HG02678 (cell line): ENCODE data around the gene UBE2QL1.

ENCODE experiments used
- ATAC-seq: cut with Tn5 transposase; IDR thresholded peaks from one replicate; pipeline ENCODE4 v1.9.1; 2021; ENCODE audit warnings: mild to moderate bottlenecking, moderate library complexity; ENCODE audit not compliant: unreplicated experiment

UBE2QL1 gene

DNA sequence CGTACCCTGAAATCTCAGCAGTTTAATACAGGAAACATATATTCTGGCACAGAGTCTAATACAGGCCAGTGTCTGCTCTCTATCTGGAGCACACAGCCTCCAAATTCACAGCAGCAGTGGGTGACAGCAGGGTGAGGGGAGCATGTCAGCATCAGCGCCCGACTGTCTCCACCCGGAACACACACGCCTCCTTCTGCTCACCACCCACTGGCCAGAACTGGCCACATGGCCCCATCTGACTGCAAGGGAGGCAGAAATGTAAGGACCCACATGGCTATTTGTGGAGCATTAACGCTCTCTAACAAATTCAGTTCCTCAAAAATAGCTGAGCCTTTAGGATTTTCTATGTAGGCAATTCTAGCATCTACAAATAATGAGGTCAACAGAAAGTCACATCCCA lies 24.6 kb downstream of the UBE2QL1 start:
- no peak for ATAC-seq

GRCh38 chr5:6475626-6476312 lies 27.1 kb downstream of the UBE2QL1 start:
- ATAC-seq = no peak

DNA sequence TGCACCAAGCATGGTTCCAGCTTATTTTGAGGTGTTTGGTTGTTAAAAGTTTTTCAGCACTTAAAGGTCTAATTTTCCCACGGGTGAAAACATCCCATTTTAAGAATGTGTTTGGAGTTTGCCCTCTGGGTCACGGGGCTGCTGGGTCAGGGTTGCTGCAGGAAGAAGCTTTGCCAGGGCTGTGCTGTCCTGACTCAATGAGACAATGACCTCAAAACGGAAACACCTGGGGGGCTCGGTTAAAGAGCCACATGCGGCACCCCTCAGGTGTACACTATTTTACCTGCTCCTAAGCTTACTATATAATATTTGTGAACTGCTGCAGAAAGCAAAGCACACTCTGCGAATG lies 27.6 kb downstream of the UBE2QL1 start:
- no peak for ATAC-seq

DNA sequence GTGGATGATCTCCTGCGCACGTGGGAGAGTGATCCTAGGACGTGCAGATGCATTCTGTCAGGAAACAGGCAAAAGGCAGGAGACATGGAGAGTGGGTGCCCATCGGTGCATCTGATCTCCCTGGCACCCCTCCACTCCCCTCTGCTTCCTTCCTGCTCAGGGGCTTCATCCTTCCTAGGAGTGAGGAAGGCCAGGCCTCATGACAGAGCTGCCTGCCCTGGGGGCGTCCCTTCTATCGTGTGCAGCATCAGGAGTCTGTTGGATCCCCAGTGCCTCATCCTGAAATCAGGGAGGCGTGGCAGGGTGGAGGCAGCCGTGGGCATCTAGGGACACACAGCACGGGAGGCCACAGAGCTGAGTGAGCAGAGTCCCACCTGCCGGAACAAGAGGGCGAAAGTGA lies 30.1 kb downstream of the UBE2QL1 start:
- ATAC-seq = no peak

DNA sequence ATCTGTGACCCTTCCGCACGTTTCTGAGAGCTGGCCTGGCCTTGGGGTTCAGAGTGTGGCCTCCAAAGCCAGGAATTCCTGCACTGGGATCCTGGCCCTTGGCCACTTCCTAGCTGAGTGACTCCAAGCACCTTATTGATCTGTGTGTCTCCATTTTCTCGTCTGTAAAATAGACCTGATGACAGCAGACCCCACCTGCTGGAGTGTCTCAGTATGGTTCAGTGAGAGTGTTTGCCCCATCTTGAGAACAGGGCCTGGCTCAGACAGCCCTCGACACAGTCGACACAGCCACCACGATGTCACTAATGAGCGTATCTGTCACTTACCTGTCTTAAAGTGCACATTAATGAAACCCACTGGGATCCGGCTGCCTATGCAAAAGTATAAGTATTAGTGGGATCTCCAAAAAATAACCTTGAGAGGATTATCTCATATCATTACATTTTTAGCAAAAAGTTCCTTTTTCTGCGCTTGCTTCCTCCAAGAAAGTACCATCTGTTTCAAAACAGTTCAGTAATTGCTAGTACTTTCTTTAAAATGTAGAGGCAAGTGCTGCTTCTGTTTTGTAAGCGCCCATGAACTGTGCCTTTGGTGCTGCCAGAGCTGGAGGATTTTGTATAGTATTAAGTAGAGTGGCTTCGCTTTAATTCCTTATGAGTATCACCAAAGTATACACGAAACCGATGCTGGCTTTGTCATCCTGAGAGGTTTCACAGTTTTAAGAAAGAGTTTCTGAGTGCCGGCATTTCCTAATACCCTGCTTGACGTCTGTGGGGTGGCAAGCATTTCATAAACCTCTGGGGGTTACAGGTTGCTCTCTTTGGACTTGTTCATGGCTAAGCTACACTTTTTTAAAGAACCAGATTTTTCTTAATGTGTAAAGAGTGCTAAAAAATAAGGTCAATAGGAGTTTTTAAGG lies 31.7 kb downstream of the UBE2QL1 start:
- no peak for ATAC-seq

DNA sequence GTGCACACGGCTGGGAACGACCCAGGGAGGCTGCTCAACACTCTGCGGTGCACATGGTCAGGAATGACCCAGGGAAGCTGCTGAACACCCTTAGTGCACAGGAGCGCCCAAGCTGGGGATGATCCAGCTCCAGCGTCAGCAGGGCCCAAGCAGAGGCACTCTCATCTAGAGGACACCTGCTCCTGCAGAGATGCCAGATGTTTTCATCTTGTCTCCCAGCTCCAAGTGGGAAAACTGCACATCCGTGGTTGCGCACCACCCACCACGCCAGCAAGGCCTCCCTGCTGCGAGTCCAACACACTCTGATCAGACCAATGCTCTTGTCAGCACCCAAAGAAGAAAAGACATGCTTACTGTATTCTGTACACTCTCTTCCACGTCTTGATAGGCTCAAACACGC lies 34.1 kb downstream of the UBE2QL1 start:
- no peak for ATAC-seq

DNA sequence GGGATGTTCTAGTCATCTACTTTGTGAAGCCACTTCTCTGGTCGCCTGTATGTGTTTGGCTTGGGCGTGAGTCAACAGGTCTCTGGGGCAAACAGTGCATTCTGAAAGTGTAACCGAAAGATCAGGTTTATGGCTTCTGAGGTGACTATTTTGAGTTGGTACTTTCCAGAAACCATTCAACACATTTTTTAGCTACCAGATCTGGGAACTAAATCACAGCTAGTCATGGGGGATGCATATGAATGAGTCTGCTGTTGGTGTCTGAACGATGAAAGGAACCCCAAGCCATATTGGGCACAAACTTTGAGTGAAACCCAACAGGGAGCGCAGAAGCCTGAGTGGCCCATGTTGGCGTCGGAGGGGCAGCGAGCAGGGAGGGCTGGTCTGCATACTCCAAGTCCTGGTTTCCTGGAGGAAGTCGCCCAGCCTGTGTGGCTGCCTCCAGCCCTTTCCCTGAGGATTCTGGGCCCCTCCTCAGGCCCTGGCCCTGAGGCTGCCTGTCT lies 35.3 kb downstream of the UBE2QL1 start:
- ATAC-seq = peak; percentile 94

DNA sequence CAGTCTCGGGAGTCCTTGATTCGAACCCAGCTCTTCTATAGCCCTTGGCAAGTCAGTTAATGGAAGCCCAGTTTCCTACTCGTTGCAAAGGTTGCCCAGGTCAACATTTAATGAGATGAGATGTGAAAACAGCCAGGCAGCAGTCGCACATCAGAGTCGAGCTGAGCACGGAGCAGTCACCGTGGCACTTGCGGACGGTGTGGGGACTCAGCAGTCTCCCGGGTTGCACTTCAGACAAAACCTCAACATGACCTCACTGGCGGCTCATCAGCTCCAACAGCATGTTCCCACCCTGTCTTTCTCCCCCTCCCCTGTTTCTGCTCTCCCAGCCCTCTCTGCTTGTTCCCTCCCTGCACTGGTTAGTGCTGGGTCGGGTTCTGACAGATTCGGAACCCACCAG lies 35.8 kb downstream of the UBE2QL1 start:
- no peak for ATAC-seq

DNA sequence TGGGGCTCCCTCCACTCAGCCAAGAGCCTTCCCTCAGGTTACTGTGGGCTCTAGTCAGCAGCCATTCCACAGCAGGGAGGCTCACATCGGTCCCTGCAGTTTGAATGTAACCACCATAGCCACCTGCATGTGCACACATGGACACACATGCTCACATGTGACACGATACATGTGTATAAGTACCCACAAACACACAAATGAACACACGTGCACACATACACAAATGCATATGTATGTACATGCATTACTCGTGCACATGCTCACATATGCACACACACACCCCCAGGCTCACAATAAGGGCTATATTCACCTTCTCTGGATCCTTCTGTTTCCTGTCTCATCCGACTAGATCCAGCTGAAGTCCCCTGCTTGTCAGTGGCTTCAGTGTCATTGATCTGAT lies 36.2 kb downstream of the UBE2QL1 start:
- ATAC-seq = no peak

DNA sequence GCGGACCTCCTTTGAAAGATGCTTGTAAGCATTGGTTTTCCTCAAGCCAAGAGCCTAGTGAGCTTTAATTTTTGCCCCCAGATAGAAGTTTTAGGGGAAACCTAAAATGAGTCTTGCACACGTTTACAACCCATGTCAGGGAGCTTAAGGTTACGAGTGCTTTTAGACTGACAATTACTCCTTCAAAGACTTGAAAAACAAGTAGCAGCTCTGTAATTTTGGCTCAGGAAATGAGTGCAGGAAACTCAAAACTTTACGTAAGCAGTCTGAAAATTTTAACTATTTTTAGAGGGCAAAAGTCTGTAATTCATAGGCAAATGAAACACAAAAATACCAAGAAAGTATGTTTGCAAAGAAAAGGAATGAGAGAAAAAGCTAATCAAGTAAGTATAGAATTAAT lies 36.8 kb downstream of the UBE2QL1 start:
- no peak for ATAC-seq

DNA sequence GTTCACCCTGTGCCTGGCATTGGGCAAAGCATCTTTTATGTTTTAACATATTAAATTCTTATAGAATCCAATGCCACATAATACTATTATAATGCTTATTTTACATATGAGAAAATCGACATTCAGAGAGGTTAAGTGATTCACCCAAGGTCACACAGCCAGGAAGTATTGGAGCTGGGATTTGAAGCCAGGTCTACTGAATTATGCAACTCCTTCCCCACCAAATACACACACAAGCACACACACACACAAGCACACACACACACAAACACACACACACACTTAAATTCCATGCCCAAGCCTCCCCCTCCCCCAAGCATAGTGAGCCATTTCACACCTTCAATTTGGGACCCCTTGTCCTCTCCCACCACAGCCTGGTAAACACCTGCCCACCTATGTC lies 37.4 kb downstream of the UBE2QL1 start:
- ATAC-seq = no peak

GRCh38 chr5:6487081-6487480 lies 38.4 kb downstream of the UBE2QL1 start:
- ATAC-seq = no peak

GRCh38 chr5:6488021-6488420 lies 39.4 kb downstream of the UBE2QL1 start:
- ATAC-seq = no peak

DNA sequence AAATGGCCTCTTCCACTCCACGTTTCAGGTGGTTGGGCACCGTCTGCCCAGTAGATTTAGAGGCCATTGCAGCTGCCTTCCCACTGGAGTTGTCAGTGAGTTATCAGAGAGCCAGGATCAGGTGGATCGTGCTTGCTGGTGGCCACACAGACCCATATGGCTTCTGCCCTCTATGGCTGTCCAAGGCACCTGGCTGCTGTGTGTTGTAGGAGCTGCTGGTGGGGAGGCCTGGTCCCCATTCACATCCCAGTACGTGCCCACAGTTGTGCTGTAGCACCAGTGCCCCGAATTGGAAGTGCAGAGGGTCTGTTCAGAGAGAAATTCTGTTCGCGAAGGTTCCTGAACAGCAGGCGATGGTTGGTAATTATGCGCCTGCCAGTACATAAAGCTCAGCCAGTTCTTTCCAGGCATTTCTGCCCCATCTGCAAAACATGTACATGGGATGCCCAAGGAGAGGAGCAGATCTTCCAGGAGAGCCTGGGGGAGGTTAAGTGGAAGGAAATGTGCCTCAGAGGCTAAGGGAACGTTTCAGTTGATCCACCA lies 41.1 kb downstream of the UBE2QL1 start:
- ATAC-seq = no peak

DNA sequence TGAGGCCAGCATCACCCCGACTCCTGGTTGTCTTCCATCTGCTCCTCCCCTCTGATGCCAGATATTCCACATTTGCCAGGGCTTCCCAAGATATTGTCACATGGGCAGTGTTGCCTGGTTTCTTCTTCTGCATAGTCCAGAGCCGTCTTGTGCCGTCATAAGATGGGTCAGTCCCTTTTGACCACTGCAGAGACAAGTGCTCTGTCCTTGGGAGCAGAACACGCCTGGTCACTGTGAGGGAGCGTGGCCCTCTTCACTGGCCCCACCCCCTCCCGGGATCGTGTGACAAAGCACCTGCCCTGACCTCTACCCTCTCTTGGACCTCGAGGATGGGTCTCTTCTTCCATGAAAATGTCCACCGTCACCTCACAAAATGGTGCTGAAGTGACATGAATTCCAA lies 41.6 kb downstream of the UBE2QL1 start:
- ATAC-seq = no peak

DNA sequence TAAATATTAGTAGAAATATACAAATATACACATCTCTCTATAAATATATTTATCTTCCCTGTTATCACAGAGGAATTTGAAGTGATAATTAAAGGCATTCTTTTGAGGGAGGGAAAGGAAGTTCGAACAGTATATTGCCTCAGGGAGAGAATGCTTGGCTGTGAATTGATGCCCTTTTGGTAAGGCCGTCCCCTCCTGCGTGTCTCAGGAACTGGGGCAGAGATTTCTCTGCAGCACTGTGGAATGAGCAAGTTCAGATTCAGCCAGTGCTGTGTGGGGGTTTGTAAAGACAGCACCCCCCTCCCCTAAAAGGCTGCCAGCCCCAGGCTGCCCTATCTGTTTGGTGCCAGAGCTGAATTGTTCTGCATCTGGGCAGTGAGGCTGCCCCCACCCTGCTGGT lies 42.0 kb downstream of the UBE2QL1 start:
- no peak for ATAC-seq

DNA sequence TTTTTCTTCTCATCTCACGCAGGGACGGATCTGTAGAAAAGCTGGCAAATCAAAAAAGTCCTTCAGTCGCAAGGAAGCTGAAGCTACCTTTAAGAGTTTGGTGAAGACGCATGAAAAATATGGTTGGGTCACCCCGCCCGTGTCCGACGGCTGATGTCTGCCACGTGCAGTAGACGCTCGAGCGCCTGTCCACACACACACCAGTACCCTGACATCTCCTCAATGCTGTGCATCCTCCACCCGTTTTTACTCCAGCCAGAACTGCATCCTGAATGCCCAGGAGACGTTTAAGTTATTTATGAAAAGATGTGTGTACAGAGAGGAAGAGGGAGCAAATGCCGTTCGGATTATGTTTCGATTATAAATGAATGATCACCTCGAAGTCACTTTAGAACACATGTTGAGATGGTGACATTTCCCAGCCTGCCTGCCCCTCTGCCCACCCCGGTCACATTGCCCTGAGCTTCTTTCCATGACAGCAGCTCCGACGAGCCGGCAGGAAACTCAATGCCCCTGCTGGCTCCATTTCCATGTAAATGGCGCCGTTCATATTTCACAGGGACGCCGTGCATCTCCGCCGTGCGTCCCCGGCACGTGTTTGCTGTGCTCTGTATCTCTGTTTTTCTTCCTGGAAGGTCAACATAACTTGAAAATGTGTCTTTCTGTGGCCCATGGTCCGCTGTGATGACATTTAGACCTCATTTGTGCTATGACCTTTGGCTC lies 42.7 kb downstream of the UBE2QL1 start:
- ATAC-seq = no peak

GRCh38 chr5:6491919-6492290 lies 43.2 kb downstream of the UBE2QL1 start:
- no peak for ATAC-seq

DNA sequence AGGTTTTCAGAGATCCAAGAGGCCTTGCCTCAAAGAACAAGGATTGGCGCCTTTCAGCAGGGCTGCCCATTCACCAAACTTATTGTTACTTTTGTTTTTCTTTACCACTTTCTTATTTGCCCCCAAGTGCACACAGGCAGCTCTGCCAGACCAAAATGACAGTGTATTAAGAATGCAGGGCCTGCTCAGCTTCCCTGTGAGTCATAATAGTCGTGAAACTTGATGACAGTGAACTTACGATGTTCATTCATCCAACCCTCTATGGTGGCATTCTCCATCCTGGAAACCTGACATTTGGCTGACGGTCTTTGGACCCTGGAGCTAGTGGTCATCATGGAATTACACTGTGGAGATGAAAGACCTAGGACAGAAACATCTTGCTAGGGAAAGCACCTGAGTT lies 44.3 kb downstream of the UBE2QL1 start:
- ATAC-seq = no peak

GRCh38 chr5:6493681-6494454 lies 45.2 kb downstream of the UBE2QL1 start:
- peak; percentile 42 for ATAC-seq

- no peak for ATAC-seq
These were observed 46.3 kb downstream of the UBE2QL1 start for GRCh38 chr5:6494939-6495338.
